RCC 7860 (cell line): ENCODE data around the gene SDK1.
A peak's percentile ranks its signal among the peaks of the same experiment; 100 is the strongest.

Experiments
- DNase-seq: peaks from one replicate; pipeline ENCODE4 v3.0.0-alpha.2; 2015; ENCODE audit warnings: low spot score
- FAIRE-seq: peaks from 2 replicates; lab custom pipeline; 2012; peaks lifted over from hg19 to GRCh38; lab: Jason Lieb, UNC

SDK1 gene

DNA sequence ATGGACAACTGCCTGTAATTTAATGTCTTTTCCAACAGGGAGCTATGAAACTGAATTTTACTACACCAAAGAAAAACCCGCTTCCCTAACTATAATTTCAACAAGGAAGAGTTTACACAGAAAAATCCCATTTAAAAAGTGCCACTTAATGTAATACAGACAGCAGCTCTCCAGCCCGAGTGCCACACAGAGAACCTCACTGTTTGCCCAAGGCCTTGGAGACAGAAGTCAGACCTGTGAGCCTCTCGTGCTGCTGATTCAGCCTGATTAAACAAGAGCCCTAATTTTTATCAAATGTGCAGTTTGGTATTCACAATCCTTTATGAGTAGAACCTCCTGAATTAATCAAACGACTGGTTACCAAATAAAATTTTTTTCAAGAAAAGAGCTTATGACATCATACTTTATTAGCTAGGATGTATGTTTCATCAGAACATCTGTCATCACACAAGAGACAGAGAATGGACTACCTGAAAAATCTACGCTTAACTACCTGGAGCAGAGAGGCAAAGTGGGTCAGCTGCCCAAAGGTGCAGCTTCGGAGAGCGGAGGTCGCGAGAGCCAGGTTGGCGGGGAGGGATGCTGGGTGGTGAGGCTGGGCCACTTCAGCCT, 543.6 kb downstream of the SDK1 start:
- DNase-seq (no peak), FAIRE-seq (no peak)

GRCh38 chr7:3846738-3847137, 545.7 kb downstream of the SDK1 start:
- FAIRE-seq (no peak), DNase-seq (no peak)

GRCh38 chr7:3847336-3847735, 546.3 kb downstream of the SDK1 start:
- FAIRE-seq, result no peak
- no peak for DNase-seq

DNA sequence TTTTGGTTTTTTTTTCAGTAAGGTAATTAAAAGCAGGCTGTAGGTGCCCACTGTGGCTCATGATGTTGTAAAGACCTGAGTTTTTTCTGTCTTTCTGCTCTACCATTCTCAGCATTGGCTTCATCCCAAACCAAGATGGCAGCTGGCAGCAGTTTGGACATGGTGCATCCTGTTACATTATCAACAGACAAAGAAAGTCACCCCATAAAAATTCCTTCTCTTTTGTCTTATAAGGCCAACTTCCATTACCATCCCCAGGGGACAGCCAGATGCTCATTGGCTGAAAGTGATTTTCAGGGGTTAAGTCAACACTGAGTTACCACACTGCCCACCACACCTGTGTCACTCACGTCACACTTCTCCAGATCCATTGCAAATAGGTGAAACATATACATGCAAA, 558.4 kb downstream of the SDK1 start:
- FAIRE-seq, result no peak
- no peak for DNase-seq

DNA sequence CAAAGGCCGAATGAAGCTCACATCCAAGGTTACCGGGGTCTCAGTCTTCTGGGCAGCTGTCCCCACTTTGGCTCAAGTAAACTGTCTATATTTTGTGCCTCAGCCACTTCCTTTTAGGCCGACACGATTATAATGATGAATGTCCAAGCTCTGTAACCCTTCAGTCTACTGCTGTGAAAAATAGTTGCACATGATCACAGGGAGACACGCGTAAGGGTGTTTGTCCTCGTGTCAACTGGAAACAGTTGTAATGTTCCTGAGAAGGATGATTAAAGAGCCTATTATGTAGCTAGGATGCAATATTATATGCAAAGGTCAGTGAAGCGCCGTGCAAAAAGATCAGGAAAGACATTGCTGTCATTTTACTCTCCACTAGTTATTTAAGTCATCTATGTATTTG, 559.9 kb downstream of the SDK1 start:
- DNase-seq, result no peak
- FAIRE-seq, result no peak

- DNase-seq, result no peak
- no peak for FAIRE-seq
Measured at GRCh38 chr7:3861386-3861785, 560.3 kb downstream of the SDK1 start.

DNA sequence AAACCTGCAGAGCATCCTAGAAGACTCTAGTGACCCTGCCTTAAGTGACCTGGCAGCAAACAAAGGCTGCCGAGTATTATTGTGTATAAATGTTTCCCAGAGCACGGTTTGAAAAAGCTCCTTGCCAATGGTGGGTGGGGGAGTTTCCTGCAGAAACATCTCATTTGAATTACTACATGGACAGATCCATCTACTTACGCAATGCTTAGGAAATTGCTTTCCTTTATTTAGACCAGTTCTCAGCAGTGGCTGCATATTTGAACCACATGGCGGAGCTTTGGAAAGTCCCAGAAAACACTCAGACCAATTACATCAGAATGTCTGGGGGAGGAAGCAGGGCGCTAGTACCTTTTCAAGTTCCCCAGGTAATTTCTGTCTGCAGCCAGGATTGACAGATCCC, 560.9 kb downstream of the SDK1 start:
- FAIRE-seq, result no peak
- peak; percentile 14 for DNase-seq

DNA sequence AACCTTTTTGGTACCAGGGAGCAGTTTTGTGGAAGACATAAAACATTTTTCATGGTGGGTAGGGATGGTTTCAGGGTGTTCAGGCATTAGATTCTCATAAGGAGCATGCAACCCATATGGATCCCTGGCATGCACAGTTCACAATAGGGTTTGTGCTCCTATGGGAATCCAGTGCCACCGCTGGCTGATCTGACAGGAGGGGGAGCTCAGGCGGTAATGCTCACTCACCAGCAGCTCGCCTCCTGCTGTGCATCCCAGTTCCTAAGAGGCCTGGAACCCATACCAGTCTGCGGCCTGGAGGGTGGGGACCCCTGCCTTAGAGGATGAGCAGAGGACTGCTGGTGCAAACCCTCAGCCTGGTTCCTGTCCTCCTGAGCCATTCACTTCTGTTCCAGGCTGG, 561.7 kb downstream of the SDK1 start:
- FAIRE-seq (no peak), DNase-seq (no peak)

- no peak for FAIRE-seq
Measured at GRCh38 chr7:3866277-3866676, 565.2 kb downstream of the SDK1 start.

DNA sequence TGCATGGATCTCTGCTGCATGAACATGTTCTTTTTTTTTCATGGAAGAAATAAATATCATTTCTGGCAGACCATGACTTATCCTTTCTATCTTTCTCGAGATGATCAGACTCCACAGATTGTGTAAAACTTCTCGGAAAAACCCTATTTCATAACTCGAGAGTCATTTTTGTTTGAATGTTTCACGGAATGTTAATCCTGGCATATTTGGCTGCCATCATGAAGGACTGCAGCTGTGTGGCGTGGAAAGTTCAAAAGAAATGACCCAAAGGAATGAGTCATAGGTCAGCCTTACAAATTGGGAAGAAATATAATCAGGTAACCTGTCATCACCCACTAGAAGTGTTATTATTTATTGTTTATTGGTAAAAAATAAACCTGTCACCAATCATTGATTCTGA, 566.8 kb downstream of the SDK1 start:
- FAIRE-seq (no peak), DNase-seq (no peak)

More at GRCh38 chr7:3866277-3866676, 565.2 kb downstream of the SDK1 start:
- DNase-seq, result no peak

GRCh38 chr7:3879355-3880075, 578.5 kb downstream of the SDK1 start:
- FAIRE-seq (no peak), DNase-seq (no peak)

GRCh38 chr7:3880228-3880987, 579.4 kb downstream of the SDK1 start:
- DNase-seq (no peak), FAIRE-seq (no peak)

GRCh38 chr7:3882782-3883181, 581.7 kb downstream of the SDK1 start:
- FAIRE-seq (no peak), DNase-seq (no peak)

DNA sequence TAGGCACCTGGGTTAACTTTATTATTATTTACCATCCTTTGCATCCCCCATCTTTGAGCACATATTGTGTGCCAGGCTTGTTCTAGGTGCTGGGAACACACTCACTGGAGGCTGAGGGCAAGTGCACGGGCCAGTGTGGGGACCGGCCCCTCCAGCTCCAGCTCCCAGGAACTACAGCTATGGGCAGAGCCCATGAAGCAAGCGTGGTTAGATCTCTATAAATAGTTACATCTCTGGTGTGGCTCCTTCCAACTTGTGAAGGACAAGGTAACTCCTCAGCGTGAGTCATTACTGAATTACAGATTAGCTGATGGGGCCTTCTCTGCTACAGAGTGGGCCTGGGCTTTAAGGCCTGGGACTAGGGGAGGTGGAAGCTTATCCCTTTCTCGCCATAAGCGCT, 583.5 kb downstream of the SDK1 start:
- DNase-seq (no peak), FAIRE-seq (no peak)

GRCh38 chr7:3887096-3887690, 586.1 kb downstream of the SDK1 start:
- FAIRE-seq (no peak), DNase-seq (no peak)

DNA sequence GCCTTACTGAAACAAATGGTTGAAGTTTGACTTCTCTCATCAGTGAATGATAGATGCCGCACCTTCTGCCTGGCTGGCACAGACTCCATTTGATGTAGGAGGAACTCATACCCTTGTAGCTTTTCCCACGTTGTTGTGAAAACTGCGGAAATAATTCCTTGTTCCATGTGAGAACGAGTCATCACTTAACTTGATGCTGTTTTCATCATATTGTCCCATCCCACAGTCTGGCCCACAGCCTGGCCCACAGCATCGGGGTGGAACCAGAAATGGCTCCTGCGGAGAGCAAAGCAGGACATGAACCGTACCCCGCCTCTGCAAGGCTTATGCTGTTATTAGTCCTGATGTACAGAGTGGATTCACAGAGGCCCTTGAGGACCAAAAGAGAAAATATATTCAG, 587.0 kb downstream of the SDK1 start:
- no peak for FAIRE-seq
- no peak for DNase-seq

DNA sequence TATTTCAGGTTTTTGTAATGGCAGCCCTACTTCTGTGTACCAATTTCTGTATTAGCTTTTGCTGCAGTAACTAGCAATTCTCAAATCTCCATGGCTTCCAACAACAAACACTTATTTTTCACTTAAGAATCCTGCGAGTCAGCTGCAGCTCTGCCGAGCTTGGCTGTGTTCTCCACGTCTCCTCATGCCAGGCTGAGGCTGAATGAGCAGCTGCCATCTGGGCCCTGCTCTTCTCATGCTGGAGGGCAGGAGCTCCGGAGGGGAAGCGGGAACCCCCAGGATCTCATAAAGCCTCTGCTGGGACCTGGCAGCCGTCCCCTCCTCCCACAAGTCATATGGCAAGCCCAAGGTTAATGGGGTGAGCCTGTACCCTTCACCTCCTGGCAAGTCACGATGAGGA, 591.1 kb downstream of the SDK1 start:
- DNase-seq (no peak), FAIRE-seq (no peak)

DNA sequence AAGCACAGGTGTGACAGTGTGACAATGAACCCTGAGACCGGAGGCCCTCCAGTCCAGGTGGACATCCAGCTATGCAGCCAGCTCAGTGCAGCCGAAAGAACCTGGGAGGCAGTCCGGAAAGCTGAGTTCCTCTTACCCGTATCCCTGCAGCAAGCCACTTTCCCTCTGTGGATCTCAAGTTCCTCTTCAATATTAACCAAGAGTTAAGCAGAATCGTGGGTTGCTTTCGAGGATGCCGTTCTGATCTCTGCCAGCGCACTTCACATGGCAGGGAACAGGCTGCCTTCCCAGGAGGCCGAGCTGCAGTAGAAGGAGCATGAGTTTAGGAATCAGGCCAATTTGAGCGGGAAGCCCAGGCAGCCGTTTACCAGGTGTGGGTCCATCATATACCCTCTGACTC, 591.6 kb downstream of the SDK1 start:
- FAIRE-seq (no peak), DNase-seq (no peak)

- no peak for DNase-seq
- no peak for FAIRE-seq
Measured at GRCh38 chr7:3893151-3893788, 592.2 kb downstream of the SDK1 start.

DNA sequence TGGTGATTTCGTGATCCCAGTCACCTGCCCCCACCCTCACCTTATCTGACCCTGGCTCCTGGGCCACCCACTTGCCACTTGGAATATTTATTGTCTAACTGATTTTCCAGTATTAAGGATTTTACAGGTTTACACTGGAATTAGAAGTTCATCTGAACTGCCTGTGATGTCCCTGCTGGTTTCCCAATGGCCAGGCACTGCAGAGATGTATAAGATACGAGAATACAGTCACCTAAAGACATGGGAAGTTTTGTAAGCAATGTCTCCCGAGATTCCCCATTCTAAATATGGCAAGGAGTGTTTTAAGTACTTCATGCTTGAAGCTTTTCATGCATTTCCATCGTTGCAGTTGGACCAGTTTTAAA, 592.7 kb downstream of the SDK1 start:
- no peak for DNase-seq
- no peak for FAIRE-seq
